Ishikawa (cell line): ENCODE data around the gene PLA2G1B.

Experiments
- CEBPB ChIP-seq: IDR thresholded peaks from 2 replicates; pipeline ENCODE4 v1.6.1; 2012
- CREB1 ChIP-seq: IDR thresholded peaks from 2 replicates; pipeline ENCODE4 v1.6.1; 2012; ENCODE audit warnings: low read depth
- EGR1 ChIP-seq: IDR thresholded peaks from 2 replicates; pipeline ENCODE4 v1.6.1; 2012
- EP300 ChIP-seq: IDR thresholded peaks from 2 replicates; pipeline ENCODE4 v1.6.1; 2012; ENCODE audit warnings: borderline replicate concordance
- FOXM1 ChIP-seq: IDR thresholded peaks from 2 replicates; pipeline ENCODE4 v1.6.1; 2012; ENCODE audit warnings: low read depth, borderline replicate concordance
- MAX ChIP-seq: IDR thresholded peaks from 2 replicates; pipeline ENCODE4 v1.6.1; 2012
- NFIC ChIP-seq: IDR thresholded peaks from 2 replicates; pipeline ENCODE4 v1.6.1; 2012
- RAD21 ChIP-seq: IDR thresholded peaks from 2 replicates; pipeline ENCODE4 v1.6.1; 2012; ENCODE audit warnings: low read depth
- REST ChIP-seq: IDR thresholded peaks from 2 replicates; pipeline ENCODE4 v1.6.1; 2012; ENCODE audit warnings: low read depth, mild to moderate bottlenecking
- TAF1 ChIP-seq: IDR thresholded peaks from 2 replicates; pipeline ENCODE4 v1.6.1; 2012; ENCODE audit warnings: low read depth, mild to moderate bottlenecking
- TCF12 ChIP-seq: IDR thresholded peaks from 2 replicates; pipeline ENCODE4 v1.6.1; 2012; ENCODE audit warnings: low read depth
- TEAD4 ChIP-seq: IDR thresholded peaks from 2 replicates; pipeline ENCODE4 v1.6.1; 2012
- YY1 ChIP-seq: IDR thresholded peaks from 2 replicates; pipeline ENCODE4 v1.6.1; 2012; ENCODE audit warnings: low read depth
- ZBTB7A ChIP-seq: IDR thresholded peaks from 2 replicates; pipeline ENCODE4 v1.6.1; 2012; ENCODE audit warnings: low read depth
- TF ChIP-seq, protein P1 (sequence below): IDR thresholded peaks from 2 replicates; pipeline ENCODE4 v1.6.1; 2012

Gene PLA2G1B

GRCh38 chr12:120327593-120327992 is at the start of gene PLA2G1B:
Gene PLA2G1B (minus strand): TSS chr12:120327779. CDS start chr12:120327753, 26 bp downstream.
- TF ChIP-seq, protein P1, sequence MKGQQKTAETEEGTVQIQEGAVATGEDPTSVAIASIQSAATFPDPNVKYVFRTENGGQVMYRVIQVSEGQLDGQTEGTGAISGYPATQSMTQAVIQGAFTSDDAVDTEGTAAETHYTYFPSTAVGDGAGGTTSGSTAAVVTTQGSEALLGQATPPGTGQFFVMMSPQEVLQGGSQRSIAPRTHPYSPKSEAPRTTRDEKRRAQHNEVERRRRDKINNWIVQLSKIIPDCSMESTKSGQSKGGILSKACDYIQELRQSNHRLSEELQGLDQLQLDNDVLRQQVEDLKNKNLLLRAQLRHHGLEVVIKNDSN = no peak
- TF ChIP-seq FOXM1 = no peak
- no peak for TF ChIP-seq CREB1
- TF ChIP-seq YY1 = no peak
- no peak for TF ChIP-seq MAX
- TF ChIP-seq RAD21 = no peak
- no peak for TF ChIP-seq NFIC
- no peak for TF ChIP-seq EGR1
- no peak for TF ChIP-seq TAF1
- TF ChIP-seq TCF12 = no peak
- no peak for TF ChIP-seq CEBPB
- TF ChIP-seq TEAD4 = no peak
- TF ChIP-seq REST = no peak
- no peak for TF ChIP-seq EP300

GRCh38 chr12:120376934-120377572 is 49.5 kb upstream of the PLA2G1B start:
- TF ChIP-seq MAX = no peak
- TF ChIP-seq RAD21 = no peak
- no peak for TF ChIP-seq ZBTB7A
- TF ChIP-seq FOXM1 = no peak
- no peak for TF ChIP-seq TEAD4
- TF ChIP-seq TCF12 = no peak
- no peak for TF ChIP-seq CREB1
- TF ChIP-seq EP300 = no peak
- no peak for TF ChIP-seq TAF1
- no peak for TF ChIP-seq YY1
- TF ChIP-seq CEBPB = no peak
- TF ChIP-seq, protein P1 = no peak
- TF ChIP-seq EGR1 = no peak
- TF ChIP-seq REST = no peak
- no peak for TF ChIP-seq NFIC

- TF ChIP-seq TAF1 (no peak), YY1 (no peak)
These were observed 48.8 kb upstream of the PLA2G1B start for GRCh38 chr12:120376416-120376815.

- TF ChIP-seq YY1 (no peak), FOXM1 (no peak)
These were observed 48.4 kb upstream of the PLA2G1B start for GRCh38 chr12:120376009-120376408.

- TF ChIP-seq NFIC = no peak
- TF ChIP-seq, protein P1 = no peak
- no peak for TF ChIP-seq EGR1
- no peak for TF ChIP-seq TAF1
- TF ChIP-seq CREB1 = no peak
- TF ChIP-seq YY1 = no peak
- no peak for TF ChIP-seq TCF12
- TF ChIP-seq TEAD4 = no peak
These were observed 46.1 kb upstream of the PLA2G1B start for GRCh38 chr12:120373683-120374082.

DNA sequence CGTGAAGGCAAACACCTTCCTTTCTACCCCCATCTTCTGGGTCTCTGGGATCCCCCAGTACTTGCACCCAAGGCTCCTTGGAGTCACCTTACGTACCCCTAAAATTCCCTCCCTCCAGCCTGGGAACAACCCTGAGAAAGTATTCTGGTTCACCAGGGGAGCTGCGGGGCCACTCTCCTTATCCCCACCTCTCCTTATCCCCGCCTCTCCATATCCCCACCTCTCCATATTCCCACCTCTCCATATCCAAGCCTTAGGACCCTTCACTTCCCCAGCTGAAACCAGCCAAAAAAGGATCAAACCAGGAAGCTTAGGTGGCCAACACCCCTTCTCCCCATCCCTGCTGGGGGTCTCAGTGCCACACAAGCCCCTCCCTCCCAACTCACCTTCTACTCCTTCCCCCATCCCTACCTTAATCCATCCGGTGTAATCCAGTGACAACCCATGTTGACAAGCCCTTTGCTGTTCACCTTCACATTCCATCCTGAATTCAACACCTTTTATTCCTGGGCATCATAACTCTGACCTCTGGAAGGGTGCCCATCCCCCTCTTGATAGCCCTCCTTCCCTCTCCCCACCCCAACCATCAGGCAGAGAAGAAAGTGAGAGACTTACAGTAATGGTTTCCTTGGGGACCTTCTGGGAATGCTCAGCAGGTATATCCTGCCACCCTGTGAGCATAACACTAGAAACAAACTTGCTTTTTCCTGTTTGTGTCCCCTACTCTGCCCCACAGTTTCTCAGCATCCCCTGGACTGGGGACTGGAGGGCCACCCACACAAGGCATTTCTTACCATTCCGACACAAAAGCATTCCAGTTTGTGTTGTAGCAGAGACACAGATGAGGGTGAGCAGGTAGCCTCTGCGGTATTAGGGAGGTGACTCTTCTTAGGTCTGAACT is 43.0 kb upstream of the PLA2G1B start:
- no peak for TF ChIP-seq EP300
- TF ChIP-seq CREB1 = no peak
